GM12874 (cell line): Measurements from ENCODE around the gene OLR1.
A peak's percentile ranks its signal among the peaks of the same experiment; 100 is the strongest.

Experiments used
- TF ChIP-seq, protein P1 (sequence below): IDR thresholded peaks from 2 replicates; pipeline ENCODE4 v1.5.1; 2011; ENCODE audit warnings: low read depth, mild to moderate bottlenecking, control low read depth, low read length, moderate library complexity; ENCODE audit not compliant: insufficient read depth

The OLR1 gene

DNA sequence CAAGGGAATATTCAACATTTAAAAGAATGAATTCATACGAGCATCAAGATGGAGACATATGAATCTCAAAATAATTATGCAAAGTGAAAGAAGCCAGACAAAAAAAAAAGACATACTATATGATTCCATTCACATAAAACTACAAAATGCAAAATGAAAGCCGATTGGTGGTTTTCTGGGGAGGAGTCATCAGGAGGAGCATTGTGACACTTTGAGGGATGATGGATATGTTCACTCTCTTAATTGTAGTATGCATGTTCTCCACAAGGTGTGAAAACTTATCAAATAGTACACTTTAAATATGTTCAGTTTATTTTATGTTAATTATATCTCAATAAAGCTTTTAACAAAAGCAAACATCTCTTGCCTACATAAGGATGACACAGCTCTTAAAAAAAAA lies 13.5 kb downstream of the OLR1 start:
- TF ChIP-seq, protein P1, sequence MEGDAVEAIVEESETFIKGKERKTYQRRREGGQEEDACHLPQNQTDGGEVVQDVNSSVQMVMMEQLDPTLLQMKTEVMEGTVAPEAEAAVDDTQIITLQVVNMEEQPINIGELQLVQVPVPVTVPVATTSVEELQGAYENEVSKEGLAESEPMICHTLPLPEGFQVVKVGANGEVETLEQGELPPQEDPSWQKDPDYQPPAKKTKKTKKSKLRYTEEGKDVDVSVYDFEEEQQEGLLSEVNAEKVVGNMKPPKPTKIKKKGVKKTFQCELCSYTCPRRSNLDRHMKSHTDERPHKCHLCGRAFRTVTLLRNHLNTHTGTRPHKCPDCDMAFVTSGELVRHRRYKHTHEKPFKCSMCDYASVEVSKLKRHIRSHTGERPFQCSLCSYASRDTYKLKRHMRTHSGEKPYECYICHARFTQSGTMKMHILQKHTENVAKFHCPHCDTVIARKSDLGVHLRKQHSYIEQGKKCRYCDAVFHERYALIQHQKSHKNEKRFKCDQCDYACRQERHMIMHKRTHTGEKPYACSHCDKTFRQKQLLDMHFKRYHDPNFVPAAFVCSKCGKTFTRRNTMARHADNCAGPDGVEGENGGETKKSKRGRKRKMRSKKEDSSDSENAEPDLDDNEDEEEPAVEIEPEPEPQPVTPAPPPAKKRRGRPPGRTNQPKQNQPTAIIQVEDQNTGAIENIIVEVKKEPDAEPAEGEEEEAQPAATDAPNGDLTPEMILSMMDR, result no peak

DNA sequence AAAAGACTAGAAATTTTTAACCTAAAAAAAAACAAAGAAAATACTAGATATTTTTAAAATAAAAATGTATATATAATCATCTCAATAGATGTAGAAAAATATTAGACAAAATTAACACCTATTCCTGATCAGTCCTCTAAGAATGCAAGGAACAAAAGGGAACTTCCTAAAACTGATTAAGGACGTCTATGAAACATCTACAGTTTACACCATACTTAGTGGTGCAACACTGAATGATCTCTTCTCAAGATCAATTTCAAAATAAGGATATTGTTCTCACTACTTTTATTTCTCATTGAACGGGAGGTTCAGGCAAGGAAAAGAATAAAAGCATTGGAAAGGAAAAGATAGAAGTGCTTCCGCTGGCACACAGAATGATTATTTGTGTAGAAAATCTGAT lies 16.0 kb downstream of the OLR1 start:
- TF ChIP-seq, protein P1, result no peak

DNA sequence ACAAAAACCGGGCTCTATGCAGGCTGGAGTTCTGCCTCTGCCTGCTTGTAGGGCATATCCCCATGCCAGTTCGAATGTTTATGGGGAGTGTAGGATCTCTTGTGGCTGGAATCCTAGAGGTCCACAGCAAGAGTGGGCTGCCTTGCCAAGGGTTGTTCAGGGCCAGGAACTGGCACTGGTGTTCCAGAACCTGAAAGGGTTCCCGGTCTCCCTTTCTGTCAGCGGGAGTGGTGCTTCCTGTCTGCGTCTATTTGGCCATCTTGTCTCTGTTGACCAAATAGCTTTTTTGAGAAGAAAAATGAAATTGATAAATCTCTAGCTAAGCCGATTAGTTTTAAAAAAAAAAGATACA lies 17.8 kb downstream of the OLR1 start:
- TF ChIP-seq, protein P1, result no peak

DNA sequence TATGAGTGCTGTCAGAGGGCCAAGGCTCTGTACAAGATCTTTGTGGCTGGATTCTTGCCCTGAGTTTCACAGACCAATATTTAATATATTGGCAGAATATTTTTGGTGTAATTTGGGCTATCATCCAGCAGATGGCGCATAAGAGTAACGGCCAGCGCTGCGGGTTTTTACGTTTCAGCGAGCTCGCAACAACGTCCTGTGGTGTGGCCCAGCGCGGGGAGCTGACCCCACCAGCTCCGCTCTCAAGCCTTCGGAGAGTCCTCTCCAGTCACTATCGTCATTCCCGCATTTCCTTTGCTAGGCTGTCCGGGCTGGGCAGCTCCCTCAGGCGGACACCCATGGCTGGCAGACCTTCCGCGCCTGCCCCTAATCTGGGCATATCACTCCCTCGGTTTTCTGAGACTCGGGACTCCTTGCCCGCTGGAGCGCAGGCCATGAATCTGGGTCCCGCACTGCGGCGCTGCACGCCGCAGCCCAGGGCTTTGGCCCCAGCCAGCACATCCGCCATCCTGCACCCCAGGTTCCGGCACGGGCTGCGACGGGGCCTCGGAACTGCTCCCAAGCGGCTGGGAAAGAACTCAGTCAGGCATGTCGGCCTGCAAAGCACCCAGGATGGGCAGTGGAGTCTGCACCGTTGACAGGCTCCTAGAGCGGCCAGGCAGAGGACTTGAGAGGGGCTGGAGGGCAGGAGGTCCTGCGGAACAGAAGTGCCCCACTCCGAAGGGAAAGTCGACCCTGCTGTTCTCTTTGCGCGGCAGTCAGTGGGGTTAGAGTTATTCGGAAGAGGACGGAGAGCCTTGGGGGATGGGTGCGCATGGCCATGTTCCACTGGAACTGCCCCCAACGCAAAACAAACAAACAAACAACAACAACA lies 18.4 kb downstream of the OLR1 start:
- TF ChIP-seq, protein P1, result peak; percentile 74

DNA sequence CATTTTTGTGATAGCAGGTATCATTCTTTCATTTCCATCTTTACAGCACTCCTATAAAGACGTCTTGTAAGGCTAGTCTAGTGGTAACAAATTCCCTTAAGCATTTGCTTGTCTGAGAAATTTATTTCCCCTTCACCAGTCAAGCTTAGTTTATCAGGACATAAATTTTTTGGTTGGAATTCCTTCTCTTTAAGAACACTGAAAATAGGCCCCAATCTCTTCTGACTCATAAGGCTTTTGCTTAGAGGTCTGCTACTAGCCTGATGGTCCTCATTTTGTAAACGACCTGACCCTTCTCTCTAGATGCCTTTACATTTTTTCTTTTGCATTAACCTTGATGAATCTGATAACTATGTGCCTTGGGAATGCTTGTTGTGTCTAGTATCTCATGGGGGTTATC lies 20.3 kb downstream of the OLR1 start:
- TF ChIP-seq, protein P1, result no peak

DNA sequence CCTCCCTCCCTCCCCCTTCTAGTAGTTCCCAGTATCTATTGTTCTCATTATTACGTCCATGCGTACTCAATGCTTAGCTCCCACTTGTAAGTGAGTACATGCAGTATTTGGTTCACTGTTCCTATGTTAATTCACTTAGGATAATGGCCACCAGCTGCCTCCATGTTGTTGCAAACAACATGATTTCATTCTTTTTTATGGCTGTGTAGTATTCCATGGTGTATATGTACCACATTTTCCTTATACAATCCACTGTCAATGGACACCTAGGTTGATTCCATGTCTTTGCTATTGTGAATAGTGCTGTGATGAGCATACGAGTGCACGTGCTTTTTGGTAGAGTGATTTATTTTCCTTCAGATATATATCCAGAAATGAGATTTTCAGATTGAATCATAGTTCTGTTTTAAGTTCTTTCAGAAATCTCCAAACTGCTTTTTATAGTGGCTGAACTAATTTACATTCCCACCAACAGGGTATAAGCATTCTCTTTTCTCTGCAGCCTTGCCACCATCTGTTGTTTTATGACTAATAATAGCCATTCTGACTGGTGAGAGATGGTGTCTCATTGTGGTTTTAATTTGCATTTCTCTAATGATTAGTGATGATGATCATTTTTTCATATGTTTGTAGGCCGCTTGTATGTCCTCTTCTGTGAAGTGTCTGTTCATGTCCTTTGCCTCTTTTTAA lies 24.1 kb downstream of the OLR1 start:
- TF ChIP-seq, protein P1, result no peak

DNA sequence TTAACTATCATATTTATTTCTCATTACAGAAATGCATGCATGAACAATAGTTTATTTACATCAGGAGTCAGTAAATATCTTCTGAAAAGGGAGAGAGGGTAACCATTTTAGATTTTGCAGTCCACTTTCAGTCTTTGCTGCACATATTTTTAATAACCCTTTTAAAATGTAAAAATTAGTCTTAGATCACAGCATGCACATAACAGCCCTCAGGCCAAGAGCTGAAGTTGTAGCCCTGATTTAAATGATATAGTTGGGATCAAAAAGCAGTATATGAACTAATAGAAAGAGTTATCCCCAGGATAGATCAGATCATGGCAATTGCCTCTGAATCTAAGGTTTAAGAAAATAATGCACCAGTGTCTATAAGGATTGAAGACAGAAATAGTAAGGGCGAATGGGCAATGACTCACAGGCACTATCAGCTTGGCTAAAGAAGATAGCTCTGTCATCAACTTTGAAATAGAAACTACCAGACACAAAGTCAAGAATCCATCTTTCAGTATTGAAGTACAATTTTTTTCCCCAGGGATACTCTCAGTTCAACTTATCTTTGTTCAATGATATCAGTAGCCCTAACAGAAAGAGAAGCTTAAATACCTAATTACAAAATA lies 28.8 kb downstream of the OLR1 start:
- TF ChIP-seq, protein P1, result no peak
